HepG2 (cell line): ENCODE results near the gene ZNRD2. TPM values are rescaled to one million over a fixed set of nuclear protein-coding genes. Genes with fewer than 3 reads are reported as not detected.

Experiments
- FOSL2 ChIP-seq: sonication (generic); formaldehyde crosslinking; IDR thresholded peaks from 2 replicates; pipeline ENCODE4 v1.4.0; 2020; ENCODE audit warnings: missing genetic modification reagents
- HOXA5 ChIP-seq: sonication (generic); formaldehyde crosslinking; IDR thresholded peaks from 2 replicates; pipeline ENCODE4 v1.4.0; 2020; ENCODE audit warnings: missing genetic modification reagents
- KDM1A ChIP-seq: IDR thresholded peaks from 2 replicates; pipeline ENCODE4 v1.6.1; 2016; ENCODE audit warnings: missing compliant biosample characterization
- KDM3A ChIP-seq: IDR thresholded peaks from 2 replicates; pipeline ENCODE4 v1.6.1; 2018; ENCODE audit warnings: low read depth, missing compliant biosample characterization
- KDM4B ChIP-seq: sonication (generic); formaldehyde crosslinking; IDR thresholded peaks from 2 replicates; pipeline ENCODE4 v1.4.0; 2020; ENCODE audit warnings: missing genetic modification reagents
- KLF6 ChIP-seq: IDR thresholded peaks from 2 replicates; pipeline ENCODE4 v1.8.0; 2016; ENCODE audit warnings: missing biosample characterization, missing genetic modification reagents
- MAF1 ChIP-seq: sonication (generic); formaldehyde crosslinking; IDR thresholded peaks from 2 replicates; pipeline ENCODE4 v1.5.0; 2020; ENCODE audit warnings: missing genetic modification reagents, borderline replicate concordance
- NFYB ChIP-seq: sonication (generic); formaldehyde crosslinking; IDR thresholded peaks from 2 replicates; pipeline ENCODE4 v1.4.0; 2020; ENCODE audit warnings: missing genetic modification reagents
- PLRG1 ChIP-seq: fragments of 450-650 bp; conservative IDR thresholded peaks from 2 replicates; pipeline ENCODE4 v1.6.1; 2016
- RBM39 ChIP-seq: fragments of 200-400 bp; formaldehyde crosslinking; IDR thresholded peaks from one replicate; pipeline ENCODE4 v1.6.1; 2018; ENCODE audit warnings: antibody characterized with exemption, mild to moderate bottlenecking, low read depth, low read length; ENCODE audit not compliant: poor library complexity, severe bottlenecking
- ZNF543 ChIP-seq: sonication (generic); formaldehyde crosslinking; IDR thresholded peaks from 2 replicates; pipeline ENCODE4 v1.4.0; 2020; ENCODE audit warnings: mild to moderate bottlenecking, missing genetic modification reagents
- ZNF562 ChIP-seq: sonication (generic); formaldehyde crosslinking; IDR thresholded peaks from 2 replicates; pipeline ENCODE4 v1.8.0; 2022; ENCODE audit warnings: missing genetic modification reagents, borderline replicate concordance
- polyA plus RNA-seq, 8 experiments: library from polyadenylated mRNA; depleted of rRNA in 3 of 8; stranded (reverse) in 7 of 8; unstranded in 1 of 8; fragments of >200 nt; fragmentation: Illumina TruSeq in 4 of 8; extraction: Trizol in 4 of 8; gene quantifications; 2 replicates each; pipeline versions ENCODE4 v1.2.1 to v1.2.3, GENCODE V29; 2011 to 2016; ENCODE audit warnings: low read depth in 4 of 8, missing spikeins in 1 of 8, mixed read lengths in 1 of 8; ENCODE audit not compliant: insufficient read depth in 1 of 8
- total RNA-seq, 5 experiments: library from RNA; depleted of rRNA; stranded (reverse); fragments of >200 nt; fragmentation: Illumina TruSeq; extraction: Trizol; gene quantifications; 2 replicates each; pipeline ENCODE4 v1.2.3, GENCODE V29; 2016; ENCODE audit warnings: low read depth in 1 of 5
- TF ChIP-seq, protein P1 (sequence below): IDR thresholded peaks from 2 replicates; pipeline ENCODE4 v1.6.1; 2016; ENCODE audit warnings: low read depth, missing genetic modification reagents, missing compliant biosample characterization
- TF ChIP-seq, protein P2 (sequence below): sonication (generic); formaldehyde crosslinking; IDR thresholded peaks from 2 replicates; pipeline ENCODE4 v1.5.0; 2020; ENCODE audit warnings: mild to moderate bottlenecking, missing genetic modification reagents
- TF ChIP-seq, protein P3 (sequence below): sonication (generic); formaldehyde crosslinking; IDR thresholded peaks from 2 replicates; pipeline ENCODE4 v1.4.0; 2020; ENCODE audit warnings: low read depth, missing genetic modification reagents

The ZNRD2 gene
- total and polyA plus RNA-seq, 2 of the 13 experiments (the other 11 are each of a cell fraction or from before 2014, with no cell fraction given): 29.2 to 34.0 TPM

DNA sequence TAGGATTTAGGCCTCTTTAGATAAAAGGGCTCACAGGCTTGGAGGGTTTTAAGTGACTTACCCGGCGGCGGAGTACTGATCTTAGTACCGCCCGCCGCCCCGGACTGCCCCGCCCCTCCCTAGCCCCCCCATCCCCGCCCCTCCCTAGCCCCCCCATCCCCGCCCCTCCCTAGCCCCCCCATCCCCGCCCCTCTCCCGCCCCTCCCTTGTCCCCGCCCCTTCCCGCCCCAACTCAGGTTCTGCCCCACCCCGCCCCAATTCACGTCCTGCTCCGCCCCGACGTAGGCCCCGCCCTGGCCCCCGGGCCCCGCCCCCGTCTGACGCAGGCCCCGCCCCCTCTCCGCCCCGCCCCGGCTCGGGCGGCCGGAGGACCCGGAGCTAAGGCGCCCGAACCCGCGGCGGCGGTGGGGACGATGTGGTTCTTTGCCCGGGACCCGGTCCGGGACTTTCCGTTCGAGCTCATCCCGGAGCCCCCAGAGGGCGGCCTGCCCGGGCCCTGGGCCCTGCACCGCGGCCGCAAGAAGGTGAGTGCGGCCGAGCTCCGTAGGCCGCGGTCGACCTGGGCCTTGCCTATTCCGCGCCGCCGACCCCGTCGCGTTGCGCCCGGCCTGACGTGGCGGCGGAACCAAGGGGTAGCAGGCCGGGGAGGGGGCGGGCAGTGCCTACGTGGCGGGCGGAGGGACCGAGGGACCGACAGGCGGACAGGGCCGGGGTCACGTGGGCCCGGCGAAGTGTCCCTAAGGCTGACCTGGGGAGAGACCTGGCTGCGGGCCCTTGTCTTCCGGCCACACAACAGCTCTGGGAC is 45.3 kb upstream of the ZNRD2 start, which contains the start of gene SCYL1 (continued):
- TF ChIP-seq, protein P1, sequence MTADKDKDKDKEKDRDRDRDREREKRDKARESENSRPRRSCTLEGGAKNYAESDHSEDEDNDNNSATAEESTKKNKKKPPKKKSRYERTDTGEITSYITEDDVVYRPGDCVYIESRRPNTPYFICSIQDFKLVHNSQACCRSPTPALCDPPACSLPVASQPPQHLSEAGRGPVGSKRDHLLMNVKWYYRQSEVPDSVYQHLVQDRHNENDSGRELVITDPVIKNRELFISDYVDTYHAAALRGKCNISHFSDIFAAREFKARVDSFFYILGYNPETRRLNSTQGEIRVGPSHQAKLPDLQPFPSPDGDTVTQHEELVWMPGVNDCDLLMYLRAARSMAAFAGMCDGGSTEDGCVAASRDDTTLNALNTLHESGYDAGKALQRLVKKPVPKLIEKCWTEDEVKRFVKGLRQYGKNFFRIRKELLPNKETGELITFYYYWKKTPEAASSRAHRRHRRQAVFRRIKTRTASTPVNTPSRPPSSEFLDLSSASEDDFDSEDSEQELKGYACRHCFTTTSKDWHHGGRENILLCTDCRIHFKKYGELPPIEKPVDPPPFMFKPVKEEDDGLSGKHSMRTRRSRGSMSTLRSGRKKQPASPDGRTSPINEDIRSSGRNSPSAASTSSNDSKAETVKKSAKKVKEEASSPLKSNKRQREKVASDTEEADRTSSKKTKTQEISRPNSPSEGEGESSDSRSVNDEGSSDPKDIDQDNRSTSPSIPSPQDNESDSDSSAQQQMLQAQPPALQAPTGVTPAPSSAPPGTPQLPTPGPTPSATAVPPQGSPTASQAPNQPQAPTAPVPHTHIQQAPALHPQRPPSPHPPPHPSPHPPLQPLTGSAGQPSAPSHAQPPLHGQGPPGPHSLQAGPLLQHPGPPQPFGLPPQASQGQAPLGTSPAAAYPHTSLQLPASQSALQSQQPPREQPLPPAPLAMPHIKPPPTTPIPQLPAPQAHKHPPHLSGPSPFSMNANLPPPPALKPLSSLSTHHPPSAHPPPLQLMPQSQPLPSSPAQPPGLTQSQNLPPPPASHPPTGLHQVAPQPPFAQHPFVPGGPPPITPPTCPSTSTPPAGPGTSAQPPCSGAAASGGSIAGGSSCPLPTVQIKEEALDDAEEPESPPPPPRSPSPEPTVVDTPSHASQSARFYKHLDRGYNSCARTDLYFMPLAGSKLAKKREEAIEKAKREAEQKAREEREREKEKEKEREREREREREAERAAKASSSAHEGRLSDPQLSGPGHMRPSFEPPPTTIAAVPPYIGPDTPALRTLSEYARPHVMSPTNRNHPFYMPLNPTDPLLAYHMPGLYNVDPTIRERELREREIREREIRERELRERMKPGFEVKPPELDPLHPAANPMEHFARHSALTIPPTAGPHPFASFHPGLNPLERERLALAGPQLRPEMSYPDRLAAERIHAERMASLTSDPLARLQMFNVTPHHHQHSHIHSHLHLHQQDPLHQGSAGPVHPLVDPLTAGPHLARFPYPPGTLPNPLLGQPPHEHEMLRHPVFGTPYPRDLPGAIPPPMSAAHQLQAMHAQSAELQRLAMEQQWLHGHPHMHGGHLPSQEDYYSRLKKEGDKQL (CRISPR knock-in tag): no peak
- TF ChIP-seq MAF1 (CRISPR knock-in tag) (no peak), KLF6 (CRISPR knock-in tag) (peak; percentile 59; the same call in 1 of the 2 replicates), HOXA5 (CRISPR knock-in tag) (no peak), ZNF543 (CRISPR knock-in tag) (peak; percentile 66; the same call in 1 of the 2 replicates), KDM3A (CRISPR knock-in tag) (no peak), KDM4B (CRISPR knock-in tag) (no peak), PLRG1 (no peak), ZNF562 (CRISPR knock-in tag) (no peak), FOSL2 (CRISPR knock-in tag) (no peak), KDM1A (CRISPR knock-in tag) (no peak), RBM39 (no peak), NFYB (CRISPR knock-in tag) (no peak)
- TF ChIP-seq, protein P2, sequence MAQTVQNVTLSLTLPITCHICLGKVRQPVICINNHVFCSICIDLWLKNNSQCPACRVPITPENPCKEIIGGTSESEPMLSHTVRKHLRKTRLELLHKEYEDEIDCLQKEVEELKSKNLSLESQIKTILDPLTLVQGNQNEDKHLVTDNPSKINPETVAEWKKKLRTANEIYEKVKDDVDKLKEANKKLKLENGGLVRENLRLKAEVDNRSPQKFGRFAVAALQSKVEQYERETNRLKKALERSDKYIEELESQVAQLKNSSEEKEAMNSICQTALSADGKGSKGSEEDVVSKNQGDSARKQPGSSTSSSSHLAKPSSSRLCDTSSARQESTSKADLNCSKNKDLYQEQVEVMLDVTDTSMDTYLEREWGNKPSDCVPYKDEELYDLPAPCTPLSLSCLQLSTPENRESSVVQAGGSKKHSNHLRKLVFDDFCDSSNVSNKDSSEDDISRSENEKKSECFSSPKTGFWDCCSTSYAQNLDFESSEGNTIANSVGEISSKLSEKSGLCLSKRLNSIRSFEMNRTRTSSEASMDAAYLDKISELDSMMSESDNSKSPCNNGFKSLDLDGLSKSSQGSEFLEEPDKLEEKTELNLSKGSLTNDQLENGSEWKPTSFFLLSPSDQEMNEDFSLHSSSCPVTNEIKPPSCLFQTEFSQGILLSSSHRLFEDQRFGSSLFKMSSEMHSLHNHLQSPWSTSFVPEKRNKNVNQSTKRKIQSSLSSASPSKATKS (CRISPR knock-in tag): no peak
- TF ChIP-seq, protein P3, sequence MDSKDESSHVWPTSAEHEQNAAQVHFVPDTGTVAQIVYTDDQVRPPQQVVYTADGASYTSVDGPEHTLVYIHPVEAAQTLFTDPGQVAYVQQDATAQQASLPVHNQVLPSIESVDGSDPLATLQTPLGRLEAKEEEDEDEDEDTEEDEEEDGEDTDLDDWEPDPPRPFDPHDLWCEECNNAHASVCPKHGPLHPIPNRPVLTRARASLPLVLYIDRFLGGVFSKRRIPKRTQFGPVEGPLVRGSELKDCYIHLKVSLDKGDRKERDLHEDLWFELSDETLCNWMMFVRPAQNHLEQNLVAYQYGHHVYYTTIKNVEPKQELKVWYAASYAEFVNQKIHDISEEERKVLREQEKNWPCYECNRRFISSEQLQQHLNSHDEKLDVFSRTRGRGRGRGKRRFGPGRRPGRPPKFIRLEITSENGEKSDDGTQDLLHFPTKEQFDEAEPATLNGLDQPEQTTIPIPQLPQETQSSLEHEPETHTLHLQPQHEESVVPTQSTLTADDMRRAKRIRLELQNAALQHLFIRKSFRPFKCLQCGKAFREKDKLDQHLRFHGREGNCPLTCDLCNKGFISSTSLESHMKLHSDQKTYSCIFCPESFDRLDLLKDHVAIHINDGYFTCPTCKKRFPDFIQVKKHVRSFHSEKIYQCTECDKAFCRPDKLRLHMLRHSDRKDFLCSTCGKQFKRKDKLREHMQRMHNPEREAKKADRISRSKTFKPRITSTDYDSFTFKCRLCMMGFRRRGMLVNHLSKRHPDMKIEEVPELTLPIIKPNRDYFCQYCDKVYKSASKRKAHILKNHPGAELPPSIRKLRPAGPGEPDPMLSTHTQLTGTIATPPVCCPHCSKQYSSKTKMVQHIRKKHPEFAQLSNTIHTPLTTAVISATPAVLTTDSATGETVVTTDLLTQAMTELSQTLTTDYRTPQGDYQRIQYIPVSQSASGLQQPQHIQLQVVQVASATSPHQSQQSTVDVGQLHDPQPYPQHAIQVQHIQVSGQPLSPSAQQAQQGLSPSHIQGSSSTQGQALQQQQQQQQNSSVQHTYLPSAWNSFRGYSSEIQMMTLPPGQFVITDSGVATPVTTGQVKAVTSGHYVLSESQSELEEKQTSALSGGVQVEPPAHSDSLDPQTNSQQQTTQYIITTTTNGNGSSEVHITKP: no peak
